NCI-H1694 treated with DMSO at 0.1 percent for 48 hours (cell line): ENCODE results near the gene CIDEB.

Experiments used
- DNase-seq: peaks from one replicate; lab custom pipeline; 2025; lab: John Stamatoyannopoulos, UW

The CIDEB gene

DNA sequence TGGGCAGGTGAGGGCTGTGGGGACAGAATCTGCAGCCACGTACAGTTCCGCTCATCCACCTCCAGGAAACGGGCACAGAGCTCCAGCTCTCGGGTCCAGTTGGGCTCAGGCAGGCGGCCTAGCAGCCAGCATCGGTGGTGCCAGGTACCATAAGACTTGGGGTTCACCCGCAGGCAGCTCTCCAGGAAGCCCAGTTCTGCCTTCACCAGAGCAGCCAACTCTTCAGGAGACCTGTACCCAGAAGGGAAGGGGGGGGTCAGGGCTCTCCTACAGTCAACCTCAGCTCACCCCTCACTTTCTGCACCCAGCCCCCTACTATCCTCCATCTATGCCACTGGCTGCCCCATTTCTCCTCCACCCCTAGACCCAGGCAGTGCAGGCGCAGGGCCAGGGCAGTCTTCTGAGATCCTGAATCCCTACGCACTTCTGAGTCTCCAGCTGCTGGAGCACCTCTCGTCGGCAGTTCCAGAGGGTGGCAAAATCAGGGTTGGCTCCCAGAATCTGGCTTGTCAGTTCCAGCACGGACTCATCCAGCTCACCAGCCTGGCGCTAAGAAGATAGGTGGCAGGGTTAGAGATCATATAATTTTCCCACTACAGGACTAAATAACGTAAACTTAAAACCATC is 37.8 kb downstream of the CIDEB start:
- DNase-seq: no peak

DNA sequence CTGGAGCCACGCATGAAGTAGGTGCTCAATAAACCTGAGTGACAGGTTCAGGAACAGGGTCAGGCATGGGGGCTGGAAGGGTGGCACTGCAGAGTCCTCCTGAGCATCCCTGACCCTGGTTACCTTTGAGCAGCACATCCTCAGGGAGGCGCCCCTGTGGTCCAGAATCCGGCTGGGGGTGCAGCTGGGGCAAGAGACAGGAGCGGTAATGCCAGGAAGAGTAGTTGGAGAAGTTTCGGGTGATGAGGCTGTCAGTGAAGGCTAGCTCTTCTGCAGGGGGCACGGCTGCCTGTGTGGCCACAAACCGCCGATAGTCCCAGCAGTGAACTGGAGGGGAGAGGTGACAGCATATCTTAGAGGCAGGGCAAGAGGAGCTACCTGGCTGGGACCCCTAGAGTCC is 38.4 kb downstream of the CIDEB start:
- no peak for DNase-seq

DNA sequence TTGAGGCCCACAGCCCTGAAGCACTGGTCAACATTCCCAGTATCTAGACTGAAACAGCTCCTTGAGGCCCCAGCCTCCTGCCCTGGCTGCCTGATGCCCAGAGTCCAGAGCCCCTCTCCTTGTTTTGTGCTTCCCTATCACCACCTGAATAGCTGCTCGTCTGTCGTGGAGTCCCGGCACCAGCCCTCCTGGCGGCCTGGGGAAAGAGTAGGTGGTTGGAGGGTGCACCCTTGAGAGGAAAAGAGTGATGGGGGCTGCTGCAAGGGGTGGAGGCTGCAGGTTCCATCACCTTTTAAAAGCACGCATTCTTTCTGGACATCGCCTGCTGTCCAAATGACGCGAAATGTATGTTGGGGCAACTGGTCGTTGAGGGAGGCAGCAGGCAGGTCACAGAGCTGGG is 39.6 kb downstream of the CIDEB start:
- no peak for DNase-seq

DNA sequence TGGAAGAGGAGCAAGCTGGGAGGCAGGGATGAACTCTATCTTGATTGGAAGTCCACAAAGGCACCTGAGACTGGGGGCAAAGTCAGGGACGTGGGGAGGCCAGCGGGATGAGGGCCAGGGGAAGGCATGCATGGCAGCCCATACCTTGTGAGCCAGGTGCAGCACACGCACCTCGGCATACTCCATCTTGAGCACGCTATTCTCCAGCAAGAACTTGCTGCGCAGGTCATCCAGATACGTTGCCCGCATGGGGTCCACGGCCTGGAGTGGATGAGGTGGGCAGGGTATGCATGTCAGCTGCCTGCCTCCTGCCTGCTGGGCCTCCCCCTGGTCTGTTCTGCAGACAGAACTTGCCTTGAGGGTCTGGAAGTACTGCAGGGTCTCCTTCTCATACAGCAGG is 40.3 kb downstream of the CIDEB start:
- DNase-seq: no peak

DNA sequence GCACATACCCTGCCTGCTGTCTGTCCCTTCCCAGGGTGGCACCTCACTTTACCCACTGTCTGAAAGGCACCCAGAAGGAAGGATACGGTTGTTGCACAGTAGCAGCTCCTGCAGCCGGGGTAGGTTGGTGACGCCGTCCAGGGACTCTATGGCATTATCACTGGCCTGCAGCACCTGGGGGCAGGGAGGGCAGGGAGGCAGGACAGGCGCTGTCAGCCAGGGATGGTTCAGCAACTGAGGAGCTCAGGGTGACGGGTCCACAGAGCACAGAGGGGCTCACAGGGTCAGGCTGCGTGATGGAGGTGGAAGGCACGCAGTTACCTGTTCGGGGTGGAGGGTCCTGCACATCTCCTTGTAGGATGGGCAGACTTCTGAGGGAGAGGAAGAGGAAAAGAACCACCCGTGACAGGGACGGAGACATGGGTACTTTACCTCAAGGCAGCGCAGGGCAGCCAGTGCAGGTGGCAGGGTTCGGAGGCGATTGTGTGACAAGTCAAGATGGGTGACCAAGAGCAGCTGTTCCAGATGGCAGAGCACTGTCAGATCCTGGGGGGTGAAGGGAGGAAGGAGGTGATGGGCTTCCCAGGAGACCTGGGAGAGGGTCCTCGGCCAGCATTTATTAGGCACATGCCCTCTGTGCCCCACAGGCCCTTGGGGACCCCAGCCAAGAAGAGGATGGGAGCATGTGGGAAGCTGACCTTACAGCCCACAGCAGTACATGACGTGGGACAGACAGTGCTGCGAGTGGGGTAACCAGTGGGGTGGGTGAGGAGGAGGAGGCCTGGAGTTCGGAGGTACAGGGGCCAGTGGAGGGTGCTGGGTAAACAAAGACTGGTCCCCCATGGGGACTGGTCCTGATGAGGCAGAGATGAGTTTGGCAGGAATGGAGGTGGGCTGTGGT is 41.2 kb downstream of the CIDEB start:
- DNase-seq: no peak

DNA sequence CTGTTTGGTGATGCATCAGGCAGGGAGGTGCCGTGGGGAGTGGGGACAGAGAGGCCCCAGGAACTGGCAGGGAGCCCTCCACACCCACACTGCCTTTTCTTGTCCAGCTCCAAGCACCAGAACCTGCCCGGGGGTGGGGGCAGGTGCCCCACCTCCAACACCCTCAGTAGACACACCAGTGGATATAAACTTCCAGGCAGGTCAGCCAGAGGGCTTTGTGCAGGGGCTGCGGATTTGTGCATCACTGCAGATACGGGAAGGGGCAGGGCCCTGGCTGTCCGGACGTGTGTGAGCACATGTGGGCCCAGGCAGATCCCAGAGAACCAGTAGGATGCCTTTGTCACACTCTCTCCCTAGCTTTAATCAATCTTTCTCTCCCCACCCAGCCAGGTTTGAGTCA is 43.5 kb downstream of the CIDEB start:
- DNase-seq: no peak

DNA sequence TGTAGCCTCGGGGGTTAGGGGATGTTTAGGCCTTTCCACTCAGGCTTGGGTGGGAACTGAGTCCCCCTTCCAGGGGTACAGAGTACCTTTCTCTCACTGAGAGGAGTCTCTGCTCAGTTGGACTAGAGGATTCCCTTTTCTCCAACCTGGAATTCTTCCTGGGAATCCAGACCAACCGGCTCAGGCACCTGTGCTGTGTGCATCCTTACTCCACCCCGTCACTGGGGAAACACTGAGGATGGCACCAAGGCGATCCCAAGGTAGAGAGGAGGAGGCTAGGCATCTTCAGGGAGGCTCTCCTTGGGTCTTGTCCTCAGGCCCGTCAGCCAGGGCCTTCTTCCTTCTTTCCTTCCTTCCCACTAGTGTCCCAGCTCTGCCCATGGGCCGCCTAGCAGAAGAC is 43.9 kb downstream of the CIDEB start:
- DNase-seq: no peak

DNA sequence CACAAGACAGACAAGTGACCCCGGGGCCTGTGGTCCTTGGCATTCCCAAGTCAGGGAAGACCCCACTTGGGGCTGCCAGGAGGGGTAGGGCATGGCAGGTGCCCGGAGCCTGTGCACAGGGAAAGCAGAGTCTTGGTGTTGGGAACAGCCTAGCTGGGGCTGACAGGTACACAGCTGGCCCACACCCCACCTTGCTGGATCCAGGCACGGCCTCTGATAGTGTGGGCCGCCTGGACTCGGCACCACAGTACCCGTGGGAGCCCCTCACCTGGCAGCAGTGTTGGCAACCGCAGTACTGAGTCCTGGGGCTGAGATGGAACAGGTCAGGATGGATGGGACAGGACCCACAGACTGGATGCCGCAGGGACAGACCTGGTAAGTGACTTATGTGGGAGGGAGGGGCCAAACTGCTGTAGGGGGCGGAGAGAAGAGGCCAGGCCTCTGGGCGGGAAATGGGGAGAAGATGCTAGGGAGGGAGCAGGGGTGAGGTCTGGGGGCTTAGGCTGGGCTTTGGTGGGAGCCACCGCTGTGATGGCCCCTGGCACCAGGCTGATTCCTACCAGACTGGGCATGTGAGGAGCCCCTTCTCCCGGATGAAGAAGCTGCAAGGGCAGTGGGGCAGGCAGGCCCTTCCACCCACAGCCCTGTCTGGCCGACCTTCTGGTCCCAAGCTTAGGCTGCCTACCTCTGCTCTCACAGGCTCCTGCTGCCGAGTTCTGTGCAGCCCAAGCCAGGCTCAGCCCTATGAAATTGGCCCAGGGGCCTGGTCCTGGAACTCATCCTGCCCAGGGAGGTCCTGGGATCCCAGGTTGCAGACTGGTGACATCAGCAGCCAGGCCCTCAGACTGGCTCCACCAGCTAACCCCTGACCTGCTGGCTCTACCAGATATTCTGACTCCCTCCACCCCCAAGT is 44.7 kb downstream of the CIDEB start, which contains the start of gene TGM1:
Gene TGM1 (minus strand): TSS at position 357 of the 913 bp plus-strand sequence. CDS start 825 bp downstream, outside the sequence.
- no peak for DNase-seq

DNA sequence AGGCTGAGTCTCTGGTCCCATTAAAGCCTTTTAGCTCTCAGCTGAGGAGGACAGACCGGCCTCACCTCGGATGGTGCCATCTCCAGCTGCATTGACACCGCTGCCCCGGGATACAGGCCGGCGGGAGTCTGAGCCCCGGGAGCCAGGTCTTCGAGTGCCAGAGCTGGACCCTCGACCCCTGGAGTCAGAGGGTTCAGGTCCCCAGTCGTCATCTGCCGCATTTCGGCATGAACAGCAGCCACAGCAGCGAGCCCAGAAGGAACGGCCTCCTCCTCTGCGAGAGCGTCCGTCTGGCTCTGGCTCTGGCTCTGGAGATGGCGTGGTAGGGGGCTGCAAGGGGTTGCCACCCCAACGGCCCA is 45.8 kb downstream of the CIDEB start:
- no peak for DNase-seq

DNA sequence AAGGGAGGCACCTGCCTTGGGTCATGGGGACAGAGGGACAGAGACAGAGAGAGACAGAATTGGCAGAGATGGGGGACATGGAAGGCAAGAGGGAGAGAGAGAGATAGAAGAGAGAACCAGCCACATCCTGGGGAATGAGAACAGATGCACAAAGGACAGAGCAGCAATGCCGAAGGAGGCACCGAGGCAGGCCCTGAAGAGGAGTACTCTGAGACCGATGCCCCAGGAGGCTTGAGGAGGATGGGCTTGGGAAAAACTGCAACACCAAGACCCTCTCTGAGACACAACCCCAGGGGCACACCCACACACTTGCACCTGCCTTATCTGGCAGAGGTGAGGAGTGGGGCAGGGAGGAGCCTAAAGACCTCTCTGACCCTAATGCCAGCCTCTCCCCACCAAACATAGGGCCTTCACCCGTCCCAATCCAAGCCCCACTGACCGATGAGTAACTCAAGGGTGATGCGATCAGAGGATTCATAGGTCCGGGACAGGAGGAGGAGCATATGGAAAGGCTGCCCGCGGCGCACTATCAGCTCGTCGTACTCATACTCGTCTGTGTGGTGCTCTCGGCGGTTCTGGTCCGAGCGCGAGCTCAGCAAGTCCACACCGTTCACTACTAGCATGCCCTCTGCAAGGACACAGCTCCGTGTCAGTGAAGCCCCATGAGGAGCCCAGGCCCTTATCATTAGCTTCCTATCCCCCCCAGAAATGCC is 46.4 kb downstream of the CIDEB start:
- DNase-seq: no peak

DNA sequence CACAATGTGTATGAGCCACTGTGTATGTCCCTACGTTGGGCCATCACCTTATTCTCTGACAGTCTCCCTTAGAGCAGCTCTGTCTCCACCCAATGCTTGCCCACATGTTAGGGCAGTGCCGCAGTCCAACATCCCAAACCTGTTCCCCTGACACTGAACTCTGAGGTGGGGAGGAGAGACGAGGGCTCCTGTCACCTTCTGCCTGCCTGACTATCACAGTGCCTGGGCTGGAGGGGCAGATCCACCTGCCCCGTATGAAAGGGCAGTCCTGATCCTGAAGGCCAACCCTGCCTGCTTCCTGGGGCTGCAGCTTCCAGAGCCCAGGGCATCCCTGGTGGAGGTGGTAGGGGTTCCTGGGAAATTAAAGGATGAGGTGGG is 47.0 kb downstream of the CIDEB start:
- no peak for DNase-seq

DNA sequence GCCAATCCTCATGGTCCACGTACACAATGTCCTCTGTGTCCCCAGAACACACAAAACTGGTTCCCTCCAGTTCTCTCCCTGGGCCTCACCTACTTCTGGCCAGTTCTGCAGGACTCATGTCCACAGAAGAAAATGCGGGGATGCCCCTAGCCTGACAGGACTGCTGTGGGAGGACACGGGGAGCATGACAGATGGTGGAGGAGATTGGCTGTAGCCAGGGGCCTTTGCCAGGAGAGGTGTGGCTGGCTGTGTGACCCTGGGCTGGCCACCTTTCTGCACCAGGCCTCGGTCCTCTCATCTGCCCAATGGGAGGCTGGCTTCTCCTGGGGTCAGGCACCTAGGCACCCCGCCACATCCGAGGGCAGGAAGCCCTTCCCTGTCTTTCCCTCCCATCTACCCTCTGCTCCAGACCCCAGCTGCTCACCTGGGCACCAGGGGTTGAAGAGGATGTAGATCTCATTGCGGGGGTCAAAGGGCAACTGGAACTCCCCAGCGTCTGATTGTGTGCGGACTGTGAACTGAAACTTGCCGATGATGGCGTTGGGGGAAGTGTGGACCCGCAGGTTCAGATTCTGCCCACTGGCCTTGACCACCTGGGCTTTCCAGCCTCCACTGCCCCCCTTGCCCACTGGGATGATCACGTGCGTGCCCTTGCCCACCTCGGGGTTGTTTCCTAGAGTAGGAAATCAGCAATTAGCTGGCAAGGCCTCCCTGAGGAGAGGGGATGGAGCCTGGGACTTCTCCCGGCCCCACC is 47.6 kb downstream of the CIDEB start:
- DNase-seq: no peak

DNA sequence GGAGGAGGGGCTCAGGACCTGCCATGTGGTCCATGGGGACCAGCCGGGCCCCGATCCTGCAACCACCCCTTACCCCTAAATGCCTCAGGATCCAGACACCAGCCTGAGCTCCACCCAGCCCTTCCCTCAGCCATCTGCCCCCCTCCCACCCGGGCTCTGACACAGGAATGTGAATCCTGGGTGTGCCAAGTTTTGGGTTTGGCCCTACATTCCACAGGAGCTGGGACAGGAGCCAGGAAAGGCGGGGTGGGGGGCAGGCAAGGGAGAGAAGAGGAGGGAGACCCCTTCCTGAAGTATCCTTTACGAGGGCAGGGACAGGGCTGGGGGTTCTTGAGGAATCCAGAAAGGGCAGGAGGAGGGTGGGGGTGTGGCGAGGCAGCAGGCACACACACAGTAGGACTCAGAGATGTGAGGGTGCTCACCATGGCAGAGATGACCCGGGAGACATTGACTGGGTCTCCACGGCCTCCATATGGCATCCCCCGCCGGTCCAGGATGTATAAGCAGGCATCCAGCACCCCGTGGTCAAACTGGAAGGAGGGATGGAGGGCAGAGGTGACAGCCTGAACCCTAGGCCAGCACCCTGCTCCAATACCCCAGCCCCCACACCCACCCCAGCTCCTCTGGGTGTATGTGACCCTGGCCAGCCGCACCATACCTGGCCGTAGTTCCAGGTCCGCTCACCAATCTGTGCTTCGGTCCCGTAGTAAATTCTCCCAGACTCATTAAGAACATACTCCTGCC is 48.3 kb downstream of the CIDEB start:
- no peak for DNase-seq

DNA sequence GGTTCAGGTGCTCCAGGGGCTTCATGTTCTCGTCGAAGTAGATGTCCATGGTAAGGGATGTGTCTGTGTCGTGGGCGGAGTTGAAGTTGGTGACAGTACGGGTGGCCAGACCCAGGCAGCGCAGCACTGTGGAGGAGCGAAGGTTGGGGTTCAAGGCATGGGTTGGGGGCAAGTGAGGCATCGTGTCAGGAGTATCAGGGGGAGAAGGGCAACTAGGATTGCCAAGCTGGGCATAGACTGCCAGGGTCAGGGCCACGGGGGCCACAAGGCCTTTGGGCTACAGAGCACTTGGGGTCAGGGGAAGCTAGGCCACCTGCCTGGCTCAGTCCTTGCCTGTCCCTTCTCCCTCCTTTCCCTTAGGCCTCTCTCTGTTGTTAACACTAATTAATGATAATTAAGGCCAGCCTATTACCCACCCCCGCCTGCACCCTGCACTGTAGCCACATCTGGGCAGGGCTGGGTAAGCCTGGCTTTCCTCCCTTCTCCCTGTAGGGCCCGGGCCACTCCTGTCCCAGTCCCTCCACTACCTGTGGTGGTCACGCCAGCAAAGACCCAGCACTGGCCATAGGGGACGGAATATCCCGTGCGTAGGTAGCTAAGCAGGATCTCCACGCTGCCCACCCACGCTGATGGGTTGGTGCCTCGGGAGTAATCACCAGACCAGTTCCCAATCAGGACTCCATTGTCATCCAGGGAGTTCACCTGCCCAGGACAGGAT is 49.1 kb downstream of the CIDEB start:
- DNase-seq: no peak

DNA sequence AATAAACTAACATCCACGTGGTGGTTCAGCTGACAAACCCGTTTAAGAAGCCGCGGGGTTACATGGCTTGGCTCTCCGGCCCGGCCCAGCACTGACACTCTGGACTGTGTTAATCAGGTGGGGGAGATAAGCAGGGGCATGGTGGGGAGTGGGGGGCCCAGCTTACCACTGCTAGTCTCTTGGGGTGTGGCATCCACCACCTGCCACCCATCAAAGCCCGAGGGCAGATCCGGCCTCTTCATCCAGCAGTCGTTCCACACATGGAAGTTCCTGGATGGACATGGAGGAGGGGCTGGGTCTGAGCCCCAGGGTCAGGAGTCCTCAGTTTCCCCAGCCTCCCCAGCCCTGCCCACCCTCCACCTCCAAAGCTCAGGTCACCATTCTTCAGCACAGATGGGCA is 49.7 kb downstream of the CIDEB start:
- DNase-seq: no peak

DNA sequence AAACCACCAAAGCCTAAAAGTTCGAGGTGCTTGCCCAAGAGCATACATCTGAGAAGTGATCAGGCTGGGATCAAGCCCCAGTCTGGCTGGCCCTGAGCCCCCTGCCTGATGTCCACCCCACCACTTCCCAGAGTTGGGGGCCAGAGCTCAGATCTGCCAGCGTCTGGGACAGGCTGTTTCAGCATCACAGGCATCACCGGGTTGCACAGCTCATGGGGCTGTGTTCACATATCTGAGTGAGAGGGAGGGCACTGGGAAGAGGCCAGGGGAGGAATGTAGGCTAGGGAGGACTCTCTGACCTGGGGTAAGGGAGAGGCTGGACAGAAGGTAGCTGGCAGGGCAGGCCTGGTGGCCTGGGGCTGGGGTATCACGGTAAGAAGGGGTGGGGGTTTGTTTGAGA is 50.8 kb downstream of the CIDEB start:
- DNase-seq: no peak

DNA sequence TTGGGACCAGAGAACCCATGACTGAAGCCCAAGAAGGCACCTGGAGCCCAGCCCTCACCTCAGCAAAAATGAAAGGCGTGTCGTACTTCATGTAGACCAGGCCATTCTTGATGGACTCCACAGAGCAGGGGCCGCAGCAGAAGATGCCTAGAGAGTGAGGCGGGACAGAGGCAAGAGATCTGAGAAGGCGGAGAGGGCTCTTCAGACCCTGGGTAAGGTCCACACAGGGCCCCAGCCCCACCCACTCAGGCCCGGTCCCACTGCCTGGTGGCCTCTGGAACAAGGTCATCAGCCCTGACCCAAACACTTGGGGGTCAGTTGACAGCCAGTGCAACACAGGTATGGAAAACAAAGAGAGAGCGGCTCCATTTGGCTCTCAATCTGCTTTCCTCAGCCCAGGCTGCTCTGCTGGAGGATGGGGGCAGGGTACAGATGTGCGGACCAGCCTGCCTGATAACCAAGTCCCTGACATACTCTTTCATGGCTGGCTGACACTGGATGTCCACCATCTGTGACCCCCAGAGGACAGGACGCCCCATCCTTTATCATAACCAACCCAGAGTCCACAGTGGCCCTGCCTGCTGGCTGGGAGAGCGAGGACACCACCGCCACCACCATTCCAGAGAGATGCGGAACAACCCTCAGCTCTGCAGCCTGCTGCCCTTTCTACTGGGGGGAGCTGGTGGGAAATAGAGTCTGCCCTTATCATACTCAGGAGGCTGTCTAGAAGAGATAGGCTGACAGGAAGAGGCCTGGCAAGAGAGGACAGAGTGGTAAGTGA is 51.7 kb downstream of the CIDEB start:
- no peak for DNase-seq

DNA sequence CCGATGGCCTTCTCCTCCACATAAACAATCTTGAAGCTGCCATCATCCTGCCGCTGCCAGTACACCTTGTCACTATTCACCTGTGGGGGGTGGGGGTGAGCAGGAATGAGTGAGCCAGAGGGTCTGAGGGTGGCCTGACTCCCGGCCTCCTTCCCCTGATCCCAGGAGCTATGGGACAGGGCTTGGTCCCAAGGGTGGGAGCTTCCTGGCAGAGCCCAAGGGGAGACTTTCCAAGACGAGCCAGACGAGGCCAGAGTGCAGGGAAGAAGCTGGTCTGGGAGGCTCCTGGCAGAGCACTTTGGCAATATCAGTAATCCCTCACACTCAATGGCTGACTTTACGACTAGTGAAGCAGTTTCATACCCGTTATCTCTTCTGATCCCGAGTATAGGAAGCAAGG is 52.3 kb downstream of the CIDEB start:
- DNase-seq: no peak
